ENCODE results near the gene SLC6A7.

SLC6A7 gene

GRCh38 chr5:150217873-150218692 lies 28.2 kb downstream of the SLC6A7 start:
- TF ChIP-seq CREB1 (IDR thresholded peaks at IDR 0.05; ENCODE audit: low read depth): no peak
- peak; percentile 95 for TF ChIP-seq RAD21 (IDR thresholded peaks at IDR 0.05; ENCODE audit: low read depth)

- TF ChIP-seq NFIC (IDR thresholded peaks at IDR 0.05) (no peak), REST (IDR thresholded peaks at IDR 0.05; ENCODE audit: low read depth) (no peak), YY1 (IDR thresholded peaks at IDR 0.05; ENCODE audit: low read depth) (no peak), RAD21 (IDR thresholded peaks at IDR 0.05; ENCODE audit: low read depth) (no peak), FOXM1 (IDR thresholded peaks at IDR 0.05; ENCODE audit: borderline replicate concordance, low read depth) (no peak), USF1 (IDR thresholded peaks at IDR 0.05) (no peak), TAF1 (IDR thresholded peaks at IDR 0.05; ENCODE audit: low read depth) (no peak), CREB1 (IDR thresholded peaks at IDR 0.05; ENCODE audit: low read depth) (no peak), EP300 (IDR thresholded peaks at IDR 0.05; ENCODE audit: borderline replicate concordance) (no peak)
Observed at GRCh38 chr5:150218693-150219035, 28.8 kb downstream of the SLC6A7 start.

- TF ChIP-seq USF1 (IDR thresholded peaks at IDR 0.05) (peak; percentile 92), YY1 (IDR thresholded peaks at IDR 0.05; ENCODE audit: low read depth) (no peak), MAX (IDR thresholded peaks at IDR 0.05) (0 out of 2 replicates have a peak, but pooled peaks have one; percentile 12)
Observed at GRCh38 chr5:150219142-150219541, 29.3 kb downstream of the SLC6A7 start.

GRCh38 chr5:150219861-150220260 lies 30.0 kb downstream of the SLC6A7 start:
- TF ChIP-seq NFIC (IDR thresholded peaks at IDR 0.05) (no peak), REST (IDR thresholded peaks at IDR 0.05; ENCODE audit: low read depth) (no peak), TEAD4 (IDR thresholded peaks at IDR 0.05) (no peak)

GRCh38 chr5:150221471-150221870 lies 31.6 kb downstream of the SLC6A7 start:
- TF ChIP-seq CREB1 (IDR thresholded peaks at IDR 0.05; ENCODE audit: low read depth): no peak
- TF ChIP-seq MAX (IDR thresholded peaks at IDR 0.05): no peak
- no peak for TF ChIP-seq YY1 (IDR thresholded peaks at IDR 0.05; ENCODE audit: low read depth)
- TF ChIP-seq TAF1 (IDR thresholded peaks at IDR 0.05; ENCODE audit: low read depth): no peak
- TF ChIP-seq REST (IDR thresholded peaks at IDR 0.05; ENCODE audit: low read depth): no peak
- no peak for TF ChIP-seq NFIC (IDR thresholded peaks at IDR 0.05)
- TF ChIP-seq ZBTB7A (IDR thresholded peaks at IDR 0.05; ENCODE audit: low read depth): no peak
- TF ChIP-seq EGR1 (IDR thresholded peaks at IDR 0.05): no peak
- TF ChIP-seq TEAD4 (IDR thresholded peaks at IDR 0.05): no peak
- no peak for TF ChIP-seq EP300 (IDR thresholded peaks at IDR 0.05; ENCODE audit: borderline replicate concordance)
- TF ChIP-seq FOXM1 (IDR thresholded peaks at IDR 0.05; ENCODE audit: borderline replicate concordance, low read depth): no peak
- TF ChIP-seq USF1 (IDR thresholded peaks at IDR 0.05): no peak
- TF ChIP-seq RAD21 (IDR thresholded peaks at IDR 0.05; ENCODE audit: low read depth): no peak
- TF ChIP-seq CEBPB (IDR thresholded peaks at IDR 0.05): no peak
- no peak for TF ChIP-seq TCF12 (IDR thresholded peaks at IDR 0.05; ENCODE audit: low read depth)

All from Ishikawa (cell line).